Measurements from ENCODE around the gene NCOA7. TPM values are rescaled to one million over a fixed set of nuclear protein-coding genes. Genes with fewer than 3 reads are reported as not detected.

Gene NCOA7
- total RNA-seq, 1 experiment from 2014 or later: 9.4 TPM

DNA sequence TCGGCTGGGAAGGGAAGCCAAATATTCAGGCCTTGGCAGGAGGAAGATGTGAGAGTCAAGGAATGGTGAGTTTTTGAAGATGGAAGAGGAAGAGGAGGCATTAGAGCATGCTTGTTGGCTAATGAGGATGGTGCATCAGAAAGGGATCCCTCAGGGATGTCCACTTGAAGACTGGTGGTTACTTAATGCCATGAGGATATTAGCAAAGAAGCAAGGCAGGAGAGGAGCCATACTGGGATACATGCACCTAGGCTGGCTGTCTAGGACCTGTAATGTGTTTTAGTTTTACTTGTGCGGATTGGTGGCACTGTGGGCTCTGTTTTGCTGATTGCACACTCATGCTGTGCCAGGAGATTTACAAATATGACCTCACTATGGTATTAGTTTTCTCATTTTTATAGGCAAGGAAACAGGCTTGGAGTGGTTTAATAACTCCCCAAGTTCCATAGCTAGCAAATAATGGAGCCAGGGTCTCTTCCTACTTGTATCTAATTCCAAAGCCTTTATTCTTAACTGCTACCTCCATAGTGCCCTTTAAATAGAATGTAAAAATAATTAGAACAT lies 37.8 kb downstream of the NCOA7 start:
- H3K4me2 ChIP-seq (ENCODE audit: insufficient read depth, insufficient read length, low read length): no peak overlapping the region
- no peak overlapping the region for H3K4me3 Mint-ChIP-seq
- TF ChIP-seq, protein P1, sequence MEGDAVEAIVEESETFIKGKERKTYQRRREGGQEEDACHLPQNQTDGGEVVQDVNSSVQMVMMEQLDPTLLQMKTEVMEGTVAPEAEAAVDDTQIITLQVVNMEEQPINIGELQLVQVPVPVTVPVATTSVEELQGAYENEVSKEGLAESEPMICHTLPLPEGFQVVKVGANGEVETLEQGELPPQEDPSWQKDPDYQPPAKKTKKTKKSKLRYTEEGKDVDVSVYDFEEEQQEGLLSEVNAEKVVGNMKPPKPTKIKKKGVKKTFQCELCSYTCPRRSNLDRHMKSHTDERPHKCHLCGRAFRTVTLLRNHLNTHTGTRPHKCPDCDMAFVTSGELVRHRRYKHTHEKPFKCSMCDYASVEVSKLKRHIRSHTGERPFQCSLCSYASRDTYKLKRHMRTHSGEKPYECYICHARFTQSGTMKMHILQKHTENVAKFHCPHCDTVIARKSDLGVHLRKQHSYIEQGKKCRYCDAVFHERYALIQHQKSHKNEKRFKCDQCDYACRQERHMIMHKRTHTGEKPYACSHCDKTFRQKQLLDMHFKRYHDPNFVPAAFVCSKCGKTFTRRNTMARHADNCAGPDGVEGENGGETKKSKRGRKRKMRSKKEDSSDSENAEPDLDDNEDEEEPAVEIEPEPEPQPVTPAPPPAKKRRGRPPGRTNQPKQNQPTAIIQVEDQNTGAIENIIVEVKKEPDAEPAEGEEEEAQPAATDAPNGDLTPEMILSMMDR (conservative IDR thresholded peaks at IDR 0.05): no peak
- no peak overlapping the region for H2BK5ac ChIP-seq (ENCODE audit: insufficient read length, low read length)
- no peak overlapping the region for H2BK120ac ChIP-seq (ENCODE audit: low read depth, low read length, poor library complexity, severe bottlenecking)
- no peaks in the 10 kb centered on the region for H3K79me2 ChIP-seq (ENCODE audit: insufficient read depth, low read length)
- no peak overlapping the region for H3T11ph ChIP-seq (ENCODE audit: low read length)
- no peak overlapping the region for H2BK20ac ChIP-seq (ENCODE audit: low read depth, low read length, poor library complexity, severe bottlenecking)
- no peaks in the 10 kb centered on the region for H4K20me1 ChIP-seq (ENCODE audit: control insufficient read depth, insufficient read depth, insufficient read length)
- no peak overlapping the region for H3K56ac ChIP-seq (ENCODE audit: insufficient read length, low read depth, low read length)
- H3K9me3 Mint-ChIP-seq: no peaks in the 10 kb centered on the region
- no peaks in the 10 kb centered on the region for H3K23me2 ChIP-seq (ENCODE audit: insufficient read length, low read depth, low read length, poor library complexity, severe bottlenecking)
- peaks cover under 1 to 12% of the 10 kb centered on the region in 2 experiments; a peak in 3 of 4 replicates for H3K4me1 Mint-ChIP-seq
- H3K79me1 ChIP-seq (ENCODE audit: insufficient read depth, low read depth, low read length, poor library complexity, severe bottlenecking): no peaks in the 10 kb centered on the region
- H3K4me1 ChIP-seq (ENCODE audit: insufficient read depth, low read length): no peaks in the 10 kb centered on the region
- no peak overlapping the region for H3K18ac ChIP-seq (ENCODE audit: insufficient read length, low read depth, low read length)
- H2BK15ac ChIP-seq (ENCODE audit: low read depth, low read length): no peak overlapping the region
- peaks cover 0 to 4% (median 0%) of the 10 kb centered on the region in 3 experiments; a peak in 1 of 7 replicates for H3K36me3 Mint-ChIP-seq (ENCODE audit: insufficient read depth in 1 of 3, low read depth in 3 of 3)
- no peaks in the 10 kb centered on the region for H3K27me3 ChIP-seq (ENCODE audit: insufficient read depth, low read length)
- H3K27ac Mint-ChIP-seq: no peak overlapping the region
- no peak overlapping the region for H3K4ac ChIP-seq (ENCODE audit: low read depth, low read length)
- no peaks in the 10 kb centered on the region for H3K9me3 ChIP-seq (ENCODE audit: control insufficient read depth, low read depth, low read length)
- H2AFZ ChIP-seq (ENCODE audit: low read length): no peak overlapping the region
- H3K27me3 Mint-ChIP-seq (ENCODE audit: low read depth): no peaks in the 10 kb centered on the region
- H3K14ac ChIP-seq (ENCODE audit: insufficient read depth, low read length): no peak overlapping the region
- DNase-seq: no peak
- H2AK5ac ChIP-seq (ENCODE audit: insufficient read length, low read length): no peak overlapping the region
- no peak overlapping the region for H2BK12ac ChIP-seq (ENCODE audit: insufficient read length, low read depth, low read length)
- H3K9ac ChIP-seq (ENCODE audit: extremely low read depth, insufficient read length, low read length): no peak overlapping the region
- H4K8ac ChIP-seq (replicated peaks; ENCODE audit: insufficient read length, low read depth, low read length): no peak overlapping the region
- no peak overlapping the region for H3K23ac ChIP-seq (ENCODE audit: insufficient read length, low read depth, low read length)
- no CpG with 5 or more reads among the region's 2 CpGs for WGBS (ENCODE audit: extremely low coverage, insufficient read length, low lambda C conversion rate)
- H3K27ac ChIP-seq (ENCODE audit: insufficient read length, low read depth, low read length): no peak overlapping the region
- no peak overlapping the region for H4K91ac ChIP-seq (ENCODE audit: insufficient read length, low read depth, low read length)
- no peak overlapping the region for H4K5ac ChIP-seq (ENCODE audit: insufficient read length, low read depth, low read length)
